ENCODE measurements around the gene CYTH2.

The CYTH2 gene

DNA sequence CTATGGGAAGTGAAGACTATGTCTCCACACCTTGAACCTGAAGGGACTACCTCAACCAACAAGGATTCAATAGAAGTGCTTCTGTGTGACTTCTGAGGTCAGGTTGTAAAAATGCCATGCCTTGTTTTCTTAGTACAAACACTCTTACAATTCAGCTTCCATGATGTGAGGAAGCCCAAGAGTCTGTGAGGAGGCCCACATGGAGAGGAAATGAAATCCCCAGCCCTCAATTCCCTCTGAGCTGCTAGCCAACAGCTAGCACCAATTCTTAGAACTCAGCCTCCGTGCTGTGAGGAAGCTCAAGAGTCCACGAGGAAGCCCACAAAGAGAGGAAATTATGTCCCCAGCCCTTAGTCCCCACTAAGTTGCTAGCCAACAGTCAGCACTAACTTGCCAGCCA is 55.1 kb downstream of the CYTH2 start:
- no peak overlapping the region for H3K27ac ChIP-seq (ENCODE audit: low read length)
- H4K20me1 ChIP-seq (ENCODE audit: insufficient read depth, low read length) = no peaks in the 10 kb centered on the region
- no peaks in the 10 kb centered on the region for H3K4me1 ChIP-seq (ENCODE audit: low read length)
- H3K9me3 ChIP-seq (ENCODE audit: insufficient read depth, low read length) = peaks cover 13% of the 10 kb centered on the region; the same call in 1 of the 2 replicates
- H3K27me3 ChIP-seq (ENCODE audit: low read depth, low read length) = no peaks in the 10 kb centered on the region
- H2AFZ ChIP-seq (ENCODE audit: low read depth, low read length) = no peak overlapping the region
- no peak overlapping the region for H3K4me3 ChIP-seq (ENCODE audit: low read length)
- no peaks in the 10 kb centered on the region for H3K79me2 ChIP-seq (ENCODE audit: low read length)
- peaks cover 3% of the 10 kb centered on the region for H3K36me3 ChIP-seq (replicated peaks; ENCODE audit: low read depth, low read length)
- TF ChIP-seq EZH2phosphoT487 (IDR thresholded peaks at IDR 0.05; ENCODE audit: low read depth) = no peak
- TF ChIP-seq, protein P1, sequence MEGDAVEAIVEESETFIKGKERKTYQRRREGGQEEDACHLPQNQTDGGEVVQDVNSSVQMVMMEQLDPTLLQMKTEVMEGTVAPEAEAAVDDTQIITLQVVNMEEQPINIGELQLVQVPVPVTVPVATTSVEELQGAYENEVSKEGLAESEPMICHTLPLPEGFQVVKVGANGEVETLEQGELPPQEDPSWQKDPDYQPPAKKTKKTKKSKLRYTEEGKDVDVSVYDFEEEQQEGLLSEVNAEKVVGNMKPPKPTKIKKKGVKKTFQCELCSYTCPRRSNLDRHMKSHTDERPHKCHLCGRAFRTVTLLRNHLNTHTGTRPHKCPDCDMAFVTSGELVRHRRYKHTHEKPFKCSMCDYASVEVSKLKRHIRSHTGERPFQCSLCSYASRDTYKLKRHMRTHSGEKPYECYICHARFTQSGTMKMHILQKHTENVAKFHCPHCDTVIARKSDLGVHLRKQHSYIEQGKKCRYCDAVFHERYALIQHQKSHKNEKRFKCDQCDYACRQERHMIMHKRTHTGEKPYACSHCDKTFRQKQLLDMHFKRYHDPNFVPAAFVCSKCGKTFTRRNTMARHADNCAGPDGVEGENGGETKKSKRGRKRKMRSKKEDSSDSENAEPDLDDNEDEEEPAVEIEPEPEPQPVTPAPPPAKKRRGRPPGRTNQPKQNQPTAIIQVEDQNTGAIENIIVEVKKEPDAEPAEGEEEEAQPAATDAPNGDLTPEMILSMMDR (IDR thresholded peaks at IDR 0.05; ENCODE audit: low read depth, low read length) = no peak
- no peak overlapping the region for H3K9ac ChIP-seq (ENCODE audit: low read length)
- H3K4me2 ChIP-seq (ENCODE audit: low read length) = no peak overlapping the region

DNA sequence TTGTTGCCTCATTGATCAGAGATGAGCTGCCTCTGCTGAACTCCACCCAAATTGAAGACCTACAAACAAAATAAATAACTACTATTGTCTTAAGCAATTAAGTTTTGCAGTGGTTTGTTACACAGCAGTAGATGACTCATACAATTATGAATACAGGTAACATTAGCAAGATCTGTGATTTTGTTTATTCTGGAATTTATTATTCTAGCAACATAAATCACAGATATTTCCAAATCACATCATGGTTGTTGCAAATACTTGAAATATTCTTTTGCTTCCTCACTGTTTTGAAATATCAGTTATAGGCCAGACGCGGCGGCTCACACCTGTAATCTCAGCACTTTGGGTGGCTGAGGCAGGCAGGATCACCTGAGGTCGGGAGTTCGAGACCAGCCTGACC is 55.6 kb downstream of the CYTH2 start:
- TF ChIP-seq, protein P1 (IDR thresholded peaks at IDR 0.05; ENCODE audit: low read depth, low read length) = no peak
- no peak for TF ChIP-seq EZH2phosphoT487 (IDR thresholded peaks at IDR 0.05; ENCODE audit: low read depth)
- Histone ChIP-seq H3K27me3 (ENCODE audit: low read depth, low read length) (no peaks in the 10 kb centered on the region), H2AFZ (ENCODE audit: low read depth, low read length) (no peak overlapping the region), H3K9me3 (ENCODE audit: insufficient read depth, low read length) (peaks cover 15% of the 10 kb centered on the region; the same call in 1 of the 2 replicates), H4K20me1 (ENCODE audit: insufficient read depth, low read length) (no peaks in the 10 kb centered on the region), H3K79me2 (ENCODE audit: low read length) (no peaks in the 10 kb centered on the region), H3K4me2 (ENCODE audit: low read length) (no peak overlapping the region), H3K27ac (ENCODE audit: low read length) (no peak overlapping the region), H3K4me3 (ENCODE audit: low read length) (no peak overlapping the region), H3K9ac (ENCODE audit: low read length) (no peak overlapping the region), H3K36me3 (replicated peaks; ENCODE audit: low read depth, low read length) (peaks cover 3% of the 10 kb centered on the region), H3K4me1 (ENCODE audit: low read length) (no peaks in the 10 kb centered on the region)

DNA sequence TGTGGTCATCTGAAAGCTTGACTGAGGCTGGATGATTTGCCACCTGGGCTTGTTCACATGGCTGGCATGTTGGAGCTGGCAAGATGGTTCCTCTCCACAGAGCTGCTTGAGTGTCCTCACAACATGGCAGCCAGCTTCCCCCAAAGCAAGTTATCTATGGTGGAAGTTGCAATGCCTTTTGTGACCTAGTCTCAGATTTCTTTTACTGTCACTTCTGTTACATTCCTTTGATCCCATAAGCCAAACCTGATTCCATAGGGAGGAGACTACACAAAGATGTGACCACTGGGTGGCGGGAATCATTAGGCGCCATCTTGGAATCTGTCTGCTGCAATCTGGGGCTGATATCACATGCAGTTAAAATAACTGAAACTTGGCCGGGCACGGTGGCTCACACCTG is 60.0 kb downstream of the CYTH2 start:
- H3K4me1 ChIP-seq (ENCODE audit: low read length) = no peaks in the 10 kb centered on the region
- H3K27me3 ChIP-seq (ENCODE audit: low read depth, low read length) = peaks cover 4% of the 10 kb centered on the region; the same call in 1 of the 2 replicates
- TF ChIP-seq EZH2phosphoT487 (IDR thresholded peaks at IDR 0.05; ENCODE audit: low read depth) = no peak
- TF ChIP-seq, protein P1 (IDR thresholded peaks at IDR 0.05; ENCODE audit: low read depth, low read length) = no peak

DNA sequence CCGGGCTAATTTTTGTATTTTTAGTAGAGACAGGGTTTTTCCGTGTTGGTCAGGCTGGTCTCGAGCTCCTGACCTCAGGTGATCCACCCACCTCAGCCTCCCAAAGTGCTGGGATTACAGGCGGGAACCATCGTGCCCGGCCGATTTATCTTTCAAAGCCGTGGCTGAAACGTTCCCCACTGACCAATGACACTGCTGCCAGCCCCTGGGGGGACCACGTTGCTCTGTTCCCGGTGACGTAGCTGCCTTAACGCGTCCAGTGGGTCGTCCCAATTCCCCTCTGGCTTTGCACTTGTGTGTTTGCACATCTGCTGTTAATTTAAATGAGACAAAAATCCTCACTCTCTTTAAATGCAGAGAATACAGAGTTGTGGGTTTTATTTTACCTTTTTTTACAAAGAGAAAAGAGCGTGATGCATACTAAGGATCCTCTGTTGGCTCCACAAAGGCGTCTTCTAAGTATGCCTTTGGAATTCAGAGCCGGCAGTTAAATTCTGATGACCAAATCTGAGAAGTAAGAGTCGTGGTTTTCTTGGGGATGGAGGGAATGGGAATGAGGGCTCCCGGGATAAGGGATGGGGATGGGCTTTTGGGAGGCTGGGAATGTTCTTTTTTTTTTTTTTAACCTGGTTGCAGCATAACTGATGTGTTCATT is 61.0 kb downstream of the CYTH2 start:
- Histone ChIP-seq H2AFZ (ENCODE audit: low read depth, low read length) (no peak overlapping the region), H3K27ac (ENCODE audit: low read length) (no peak overlapping the region), H3K4me3 (ENCODE audit: low read length) (no peak overlapping the region)

More for the DNA sequence above, 60.0 kb downstream of the CYTH2 start:
- Histone ChIP-seq H3K4me2 (ENCODE audit: low read length) (no peak overlapping the region), H3K79me2 (ENCODE audit: low read length) (no peaks in the 10 kb centered on the region), H3K4me3 (ENCODE audit: low read length) (no peak overlapping the region), H3K9ac (ENCODE audit: low read length) (no peak overlapping the region), H4K20me1 (ENCODE audit: insufficient read depth, low read length) (no peaks in the 10 kb centered on the region), H2AFZ (ENCODE audit: low read depth, low read length) (no peak overlapping the region), H3K36me3 (replicated peaks; ENCODE audit: low read depth, low read length) (peaks cover 3% of the 10 kb centered on the region), H3K9me3 (ENCODE audit: insufficient read depth, low read length) (peaks cover 13% of the 10 kb centered on the region; the same call in 1 of the 2 replicates), H3K27ac (ENCODE audit: low read length) (no peak overlapping the region)

More for the DNA sequence above, 61.0 kb downstream of the CYTH2 start:
- Histone ChIP-seq H3K36me3 (replicated peaks; ENCODE audit: low read depth, low read length) (no peaks in the 10 kb centered on the region), H3K4me1 (ENCODE audit: low read length) (no peaks in the 10 kb centered on the region), H4K20me1 (ENCODE audit: insufficient read depth, low read length) (no peaks in the 10 kb centered on the region), H3K27me3 (ENCODE audit: low read depth, low read length) (peaks cover 4% of the 10 kb centered on the region; the same call in 1 of the 2 replicates), H3K4me2 (ENCODE audit: low read length) (no peak overlapping the region), H3K9ac (ENCODE audit: low read length) (no peak overlapping the region), H3K79me2 (ENCODE audit: low read length) (no peaks in the 10 kb centered on the region), H3K9me3 (ENCODE audit: insufficient read depth, low read length) (peaks cover 8% of the 10 kb centered on the region; the same call in 1 of the 2 replicates)
- TF ChIP-seq EZH2phosphoT487 (IDR thresholded peaks at IDR 0.05; ENCODE audit: low read depth) = no peak
- TF ChIP-seq, protein P1 (IDR thresholded peaks at IDR 0.05; ENCODE audit: low read depth, low read length) = no peak
